Midbrain (tissue), 1 donor: ENCODE data around the gene SMNDC1.
"Not testable (repeated sequence)": the region's sequence is repeated elsewhere in the genome, so short reads cannot be mapped to it uniquely, and the experiment has no call there.

ENCODE experiments used
- DNase-seq: peaks from one replicate; lab custom pipeline; 2025; lab: John Stamatoyannopoulos, UW

Gene SMNDC1

DNA sequence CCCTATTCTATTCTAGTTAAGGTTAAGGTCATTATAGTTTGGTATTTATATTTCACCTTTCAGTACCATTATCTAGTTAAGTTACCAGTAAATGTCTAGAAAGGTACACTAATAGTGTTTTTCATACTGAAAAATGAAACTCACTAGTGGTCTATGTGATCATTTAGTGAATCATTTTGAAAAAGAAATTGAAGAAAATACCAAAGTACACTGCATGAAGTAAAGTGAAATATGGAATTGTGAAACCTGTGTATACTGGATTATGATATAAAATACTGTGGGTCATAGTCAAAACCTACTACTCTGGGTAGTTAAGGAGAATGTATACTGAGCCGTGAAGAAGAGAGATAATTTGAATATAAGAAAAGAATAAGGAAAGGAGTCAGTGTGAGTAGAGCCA lies 53.3 kb downstream of the SMNDC1 start:
- DNase-seq, result not testable (repeated sequence)

DNA sequence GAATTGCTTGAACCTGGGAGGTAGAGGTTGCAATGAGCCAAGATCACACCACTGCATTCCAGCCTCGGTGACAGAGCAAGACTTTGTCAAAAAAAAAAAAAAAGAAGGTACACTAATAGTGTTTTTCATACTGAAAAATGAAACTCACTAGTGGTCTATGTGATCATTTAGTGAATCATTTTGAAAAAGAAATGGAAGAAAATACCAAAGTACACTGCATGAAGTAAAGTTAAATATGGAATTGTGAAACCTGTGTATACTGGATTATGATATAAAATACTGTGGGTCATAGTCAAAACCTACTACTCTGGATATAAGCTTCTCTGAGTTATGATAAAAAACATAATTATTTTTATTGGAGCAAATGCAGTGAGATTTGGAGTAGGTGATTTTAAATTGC lies 55.2 kb downstream of the SMNDC1 start:
- not testable (repeated sequence) for DNase-seq

DNA sequence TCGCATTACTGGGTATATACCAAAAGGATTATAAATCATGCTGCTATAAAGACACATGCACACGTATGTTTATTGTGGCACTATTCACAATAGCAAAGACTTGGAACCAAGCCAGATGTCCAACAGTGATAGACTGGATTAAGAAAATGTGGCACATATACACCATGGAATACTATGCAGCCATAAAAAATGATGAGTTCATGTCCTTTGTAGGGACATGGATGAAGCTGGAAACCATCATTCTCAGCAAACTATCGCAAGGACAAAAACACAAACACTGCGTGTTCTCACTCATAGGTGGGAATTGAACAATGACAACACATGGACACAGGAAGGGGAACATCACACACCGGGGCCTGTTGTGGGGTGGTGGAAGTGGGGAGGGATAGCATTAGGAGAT lies 56.9 kb downstream of the SMNDC1 start:
- DNase-seq, result not testable (repeated sequence)

DNA sequence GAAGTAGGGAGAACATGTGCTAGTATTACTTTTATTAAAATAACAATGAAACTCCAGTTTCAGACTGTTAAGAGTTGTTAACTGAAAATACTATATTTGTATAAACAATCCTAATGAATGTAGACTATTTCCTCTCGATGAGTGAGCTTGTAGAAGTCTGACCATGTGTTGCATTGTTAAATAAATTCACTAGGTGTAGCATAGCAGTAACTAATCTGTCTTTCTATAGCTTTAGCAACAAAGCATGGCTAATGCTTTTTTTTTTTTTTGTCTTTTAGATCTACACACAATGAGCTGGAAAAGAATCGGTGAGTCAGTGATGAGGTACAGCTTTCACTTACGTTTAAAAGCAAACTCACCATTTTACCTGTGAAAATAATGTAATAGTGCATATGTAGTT lies 60.2 kb downstream of the SMNDC1 start:
- no peak for DNase-seq

DNA sequence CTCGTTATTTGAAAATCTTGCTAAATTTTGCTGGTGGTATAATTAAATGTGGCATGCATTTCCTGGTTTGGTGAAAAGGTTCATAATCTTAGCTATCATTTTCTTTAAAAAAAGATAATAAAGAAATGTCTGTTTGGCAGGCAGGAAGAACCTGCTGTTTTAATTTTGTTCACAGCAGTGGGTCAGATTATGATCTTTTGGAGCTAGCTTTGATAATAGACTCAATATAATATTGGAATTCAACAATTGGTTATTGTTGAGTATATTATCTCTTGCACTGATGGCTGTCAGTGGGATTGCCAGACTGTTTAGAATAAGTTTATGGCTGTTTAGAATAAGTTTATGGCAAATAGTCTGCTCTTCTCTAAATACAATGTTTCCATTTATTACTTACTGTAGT lies 62.2 kb downstream of the SMNDC1 start:
- no peak for DNase-seq

GRCh38 chr10:110241841-110242240 lies 62.9 kb downstream of the SMNDC1 start:
- DNase-seq, result no peak

GRCh38 chr10:110241407-110241806 lies 63.3 kb downstream of the SMNDC1 start:
- DNase-seq, result no peak
